ENCODE measurements around the gene DNM1. TPM values are rescaled to one million over a fixed set of nuclear protein-coding genes. Genes with fewer than 3 reads are reported as not detected.
A peak's percentile ranks its signal among the peaks of the same experiment; 100 is the strongest.
"Not testable (repeated sequence)": the region's sequence is repeated elsewhere in the genome, so short reads cannot be mapped to it uniquely, and the experiment has no call there.

DNM1 gene
- total RNA-seq, 1 experiment from 2014 or later = 3.9 TPM

- peaks cover 2% of the 10 kb centered on the region for H3K27me3 Mint-ChIP-seq (ENCODE audit: insufficient read depth, unreplicated experiment)
- H3K4me1 Mint-ChIP-seq (ENCODE audit: low read depth, unreplicated experiment) = peaks cover 30% of the 10 kb centered on the region
Measured at GRCh38 chr9:128276574-128277270, 73.5 kb downstream of the DNM1 start.

GRCh38 chr9:128279088-128280073, 76.2 kb downstream of the DNM1 start:
- BruUV-seq (replicated peaks); H3K27me3 Mint-ChIP-seq (ENCODE audit: insufficient read depth, unreplicated experiment); H3K4me3 ChIP-seq (ENCODE audit: low read depth, low read length); intact Hi-C loops (cut with micrococcal nuclease; ENCODE audit: unreplicated experiment); H3K4me1 ChIP-seq; H3K27me3 ChIP-seq (replicated peaks; ENCODE audit: control insufficient read depth, insufficient read depth, low read length); POLR2A ChIA-PET; H3K9me3 ChIP-seq; H3K9me3 Mint-ChIP-seq (ENCODE audit: unreplicated experiment); H3K36me3 ChIP-seq (ENCODE audit: control insufficient read depth, insufficient read depth, low read length): not testable (repeated sequence)
- Mint-ChIP-seq H3K4me3 (ENCODE audit: unreplicated experiment) (peak overlapping the region; percentile 54), H3K4me1 (ENCODE audit: low read depth, unreplicated experiment) (peaks cover 30% of the 10 kb centered on the region), H3K27ac (ENCODE audit: unreplicated experiment) (peak overlapping the region; percentile 36), H3K36me3 (ENCODE audit: insufficient read depth, unreplicated experiment) (peaks cover 39% of the 10 kb centered on the region)
- peak; percentile 67 to 82 for DNase-seq
- CTCF ChIA-PET = interaction anchor here (0.6 kb wide), 1 partner anchor 141 kb away, joined by 3 read pairs; the partner anchor contains the start of gene CERCAM

More at GRCh38 chr9:128276574-128277270, 73.5 kb downstream of the DNM1 start:
- peak in 1 of 2 experiments; percentile 33 for DNase-seq
- no peak for TF ChIP-seq CTCF (IDR thresholded peaks at IDR 0.05; ENCODE audit: insufficient read depth in 1 of 2, low read depth in 1 of 2, low read length in 1 of 2, severe bottlenecking in 1 of 2, unreplicated experiment in 1 of 2)
- Mint-ChIP-seq H3K9me3 (ENCODE audit: unreplicated experiment) (no peaks in the 10 kb centered on the region), H3K4me3 (ENCODE audit: unreplicated experiment) (peak overlapping the region; percentile 98), H3K36me3 (ENCODE audit: insufficient read depth, unreplicated experiment) (peaks cover 59% of the 10 kb centered on the region), H3K27ac (ENCODE audit: unreplicated experiment) (peak overlapping the region; percentile 97)
- peak overlapping the region; percentile 69 for H3K4me3 ChIP-seq (ENCODE audit: low read depth, low read length)
- H3K36me3 ChIP-seq (ENCODE audit: control insufficient read depth, insufficient read depth, low read length) = no peaks in the 10 kb centered on the region
- ChIA-PET CTCF (interaction anchor here (0.6 to 1.5 kb wide), 8 partner anchors 15 to 117 kb away, joined by 3 to 10 read pairs (median 6); no protein-coding TSS in a partner anchor), POLR2A (interaction anchor here (0.5 to 1.6 kb wide), 10 partner anchors 9 to 1219 kb away, joined by 3 to 15 read pairs (median 4); partner anchors contain the start of genes CERCAM, SPTAN1 and URM1)
- no peaks in the 10 kb centered on the region for H3K27me3 ChIP-seq (replicated peaks; ENCODE audit: control insufficient read depth, insufficient read depth, low read length)
- no peaks in the 10 kb centered on the region for H3K9me3 ChIP-seq
- intact Hi-C loops (cut with micrococcal nuclease; ENCODE audit: unreplicated experiment) = loop anchor here (1.0 kb wide), 3 partner anchors 26 to 63 kb away; no protein-coding TSS in a partner anchor
- BruUV-seq (replicated peaks) = TSS peak; percentile 54
- H3K4me1 ChIP-seq = peaks cover 5% of the 10 kb centered on the region

GRCh38 chr9:128280084-128280622, 77.0 kb downstream of the DNM1 start:
- BruUV-seq (replicated peaks) = no TSS peak
- POLR2A ChIA-PET = no interaction called here
- intact Hi-C loops (cut with micrococcal nuclease; ENCODE audit: unreplicated experiment) = no loop called here
- Mint-ChIP-seq H3K9me3 (ENCODE audit: unreplicated experiment) (no peaks in the 10 kb centered on the region), H3K27ac (ENCODE audit: unreplicated experiment) (peak overlapping the region; percentile 36), H3K27me3 (ENCODE audit: insufficient read depth, unreplicated experiment) (peaks cover 2% of the 10 kb centered on the region), H3K4me3 (ENCODE audit: unreplicated experiment) (peak overlapping the region; percentile 54), H3K36me3 (ENCODE audit: insufficient read depth, unreplicated experiment) (peaks cover 42% of the 10 kb centered on the region), H3K4me1 (ENCODE audit: low read depth, unreplicated experiment) (peaks cover 30% of the 10 kb centered on the region)
- H3K36me3 ChIP-seq (ENCODE audit: control insufficient read depth, insufficient read depth, low read length) = no peaks in the 10 kb centered on the region
- no peak for TF ChIP-seq CTCF (IDR thresholded peaks at IDR 0.05; ENCODE audit: insufficient read depth in 1 of 2, low read depth in 1 of 2, low read length in 1 of 2, severe bottlenecking in 1 of 2, unreplicated experiment in 1 of 2)
- no peak overlapping the region for H3K4me3 ChIP-seq (ENCODE audit: low read depth, low read length)
- H3K4me1 ChIP-seq = peaks cover 5% of the 10 kb centered on the region
- no peaks in the 10 kb centered on the region for H3K27me3 ChIP-seq (replicated peaks; ENCODE audit: control insufficient read depth, insufficient read depth, low read length)
- H3K9me3 ChIP-seq = no peaks in the 10 kb centered on the region
- DNase-seq = no peak
- CTCF ChIA-PET = interaction anchor here (0.6 kb wide), 1 partner anchor 141 kb away, joined by 3 read pairs; the partner anchor contains the start of gene CERCAM

Data from Caco-2 (cell line).